T47D (cell line): ENCODE measurements around the gene AZGP1.
"Not testable (repeated sequence)": the region's sequence is repeated elsewhere in the genome, so short reads cannot be mapped to it uniquely, and the experiment has no call there.

Experiments
- DNase-seq, 2 experiments: peaks; one replicate each; pipeline versions ENCODE4 v3.0.0 to v3.0.0-alpha.2; 2011 to 2012; ENCODE audit warnings: low read depth in 1 of 2, low spot score in 1 of 2
- JUND ChIP-seq: IDR thresholded peaks from 2 replicates; pipeline ENCODE4 v1.6.1; 2012; ENCODE audit warnings: low read depth
- in situ Hi-C: cut with HindIII; loops from 2 replicates; pipeline ENCODE4 v1.10.0; 2016; ENCODE audit warnings: low sequenced_read_pairs, low pct_unique_long_range_greater_than_20kb

Gene AZGP1

DNA sequence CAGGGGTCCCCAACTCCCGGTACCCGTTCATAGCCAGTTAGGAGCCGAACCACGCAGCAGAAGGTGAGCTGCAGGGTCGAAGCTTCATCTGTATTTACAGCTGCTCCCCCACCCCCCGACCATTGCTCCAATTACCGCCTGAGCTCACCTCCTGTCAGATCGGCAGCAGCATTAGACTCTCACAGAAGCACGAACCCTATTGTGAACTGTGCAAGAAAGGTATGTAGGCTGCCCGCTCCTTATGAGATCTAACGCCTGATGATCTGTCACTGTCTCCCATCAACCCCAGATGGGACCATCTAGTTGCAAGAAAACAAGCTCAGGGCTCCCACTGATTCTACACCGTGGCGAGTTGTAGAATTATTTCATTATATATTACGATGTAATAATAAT lies 14.6 kb upstream of the AZGP1 start:
- in situ Hi-C loops: no loop called here

DNA sequence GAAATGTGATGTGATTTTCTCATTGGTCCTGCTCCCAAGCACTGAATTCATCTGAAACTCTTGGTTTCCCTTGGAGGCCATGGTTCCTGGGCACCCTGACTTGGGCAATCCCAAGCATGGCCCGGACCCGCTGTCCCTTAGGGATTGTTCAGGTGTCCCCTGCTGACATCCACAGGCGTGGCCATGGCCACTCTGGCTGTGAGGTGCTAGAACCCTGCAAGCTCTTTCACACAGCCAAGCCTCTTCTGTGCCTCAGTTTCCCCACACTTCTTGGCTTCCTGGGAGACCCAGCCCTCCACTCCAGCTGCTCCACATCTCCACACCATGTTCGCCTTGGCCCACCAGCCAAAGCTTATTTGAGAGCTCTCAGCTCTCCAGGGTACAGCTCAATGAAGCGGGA lies 12.0 kb upstream of the AZGP1 start:
- DNase-seq: no peak
- in situ Hi-C loops: no loop called here
- TF ChIP-seq JUND: no peak

More for the DNA sequence above, 14.6 kb upstream of the AZGP1 start:
- no peak for TF ChIP-seq JUND
- no peak for DNase-seq

DNA sequence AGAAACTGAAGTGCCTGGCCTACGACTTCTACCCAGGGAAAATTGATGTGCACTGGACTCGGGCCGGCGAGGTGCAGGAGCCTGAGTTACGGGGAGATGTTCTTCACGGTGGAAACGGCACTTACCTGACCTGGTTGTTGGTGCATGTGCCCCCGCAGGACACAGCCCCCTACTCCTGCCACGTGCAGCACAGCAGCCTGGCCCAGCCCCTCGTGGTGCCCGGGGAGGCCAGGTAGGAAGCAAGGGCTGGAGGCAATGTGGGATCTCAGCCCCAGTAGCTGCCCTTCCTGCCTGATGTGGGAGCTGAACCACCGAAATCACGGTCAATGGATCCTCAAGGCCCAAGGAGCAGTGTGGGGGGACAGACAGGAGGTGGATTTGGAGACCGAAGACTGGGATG lies 11.5 kb upstream of the AZGP1 start:
- in situ Hi-C loops, DNase-seq: not testable (repeated sequence)

DNA sequence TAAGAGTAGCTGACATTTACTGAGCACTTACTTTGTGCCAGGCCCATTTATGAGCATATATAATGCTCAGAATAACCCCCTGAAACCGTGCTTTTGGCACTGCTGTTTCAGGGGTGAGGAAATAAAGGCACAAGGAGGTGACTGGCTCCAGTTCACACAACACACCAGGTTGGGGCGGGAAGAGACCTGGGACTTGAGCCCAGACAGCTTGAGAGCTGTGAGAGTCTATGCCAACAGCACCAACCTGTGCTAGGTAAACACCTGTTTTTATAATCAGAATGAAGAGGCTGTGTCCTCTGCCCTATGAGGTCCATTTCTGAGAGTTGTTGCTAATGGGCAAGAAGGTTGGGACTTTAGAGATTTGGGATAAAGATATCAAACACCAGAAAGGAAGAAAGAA lies 8.8 kb upstream of the AZGP1 start:
- TF ChIP-seq JUND: no peak
- in situ Hi-C loops: no loop called here
- DNase-seq: no peak

DNA sequence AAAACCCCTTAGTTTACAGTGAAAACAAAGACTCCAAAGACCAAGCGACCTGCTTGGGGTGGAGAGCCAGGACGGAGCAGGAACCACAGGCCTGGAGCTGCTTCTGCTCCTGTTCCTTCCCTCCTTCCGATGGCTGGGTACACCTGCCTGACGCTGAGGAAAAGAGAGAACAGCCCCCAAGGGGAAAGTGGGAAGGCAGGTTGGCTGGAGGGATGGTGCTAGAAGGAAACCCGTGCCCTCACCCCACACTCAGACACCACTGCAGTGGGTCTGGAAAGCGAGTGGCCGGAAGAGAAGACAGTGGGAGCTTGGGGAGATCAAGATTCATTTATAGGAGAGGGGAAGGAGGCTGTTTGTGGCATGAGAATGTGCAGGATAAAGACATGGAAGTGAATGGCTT lies 5.2 kb upstream of the AZGP1 start:
- in situ Hi-C loops, DNase-seq: not testable (repeated sequence)

DNA sequence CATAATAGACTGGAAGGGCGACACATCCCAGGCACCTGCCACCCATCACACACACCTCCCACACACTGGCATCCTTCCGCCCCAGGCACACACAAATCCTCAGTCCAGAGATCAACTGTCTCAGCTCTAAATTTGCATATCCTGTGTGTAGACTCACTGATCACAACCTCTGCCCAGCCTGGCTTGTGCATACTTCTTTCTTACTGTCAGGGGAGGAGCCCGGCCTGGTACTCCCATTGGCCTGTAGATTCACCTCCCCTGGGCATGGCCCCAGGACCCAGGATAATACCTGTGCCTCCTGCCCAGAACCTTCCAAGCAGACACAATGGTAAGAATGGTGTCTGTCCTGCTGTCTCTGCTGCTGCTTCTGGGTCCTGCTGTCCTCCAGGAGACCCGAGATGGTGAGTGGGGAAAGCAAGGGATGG lies 4.6 kb upstream of the AZGP1 start:
- in situ Hi-C loops: not testable (repeated sequence)

DNA sequence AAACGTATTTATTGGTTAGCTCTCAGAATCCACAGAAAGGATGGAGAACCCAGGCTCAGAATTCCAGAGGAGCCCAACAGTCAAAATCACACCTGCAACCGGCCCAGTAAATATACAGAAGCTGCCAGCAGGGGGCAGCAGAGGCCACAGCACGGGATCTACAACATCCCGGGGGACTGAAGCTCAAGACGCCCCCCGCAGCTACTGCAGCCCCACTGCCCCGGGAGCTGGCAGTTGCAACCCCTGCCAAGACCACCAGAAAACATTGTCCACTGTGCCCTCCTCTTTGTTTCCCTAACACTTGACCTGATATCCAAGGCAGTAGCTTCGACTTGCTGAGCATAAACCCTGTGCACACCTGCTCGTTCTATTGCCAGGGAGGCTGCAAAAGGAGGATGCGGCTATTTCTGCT lies 4.0 kb upstream of the AZGP1 start:
- peak in 1 of 2 experiments; percentile 44 for DNase-seq

More for the DNA sequence above, 4.6 kb upstream of the AZGP1 start:
- peak in 1 of 2 experiments; percentile 71 for DNase-seq

DNA sequence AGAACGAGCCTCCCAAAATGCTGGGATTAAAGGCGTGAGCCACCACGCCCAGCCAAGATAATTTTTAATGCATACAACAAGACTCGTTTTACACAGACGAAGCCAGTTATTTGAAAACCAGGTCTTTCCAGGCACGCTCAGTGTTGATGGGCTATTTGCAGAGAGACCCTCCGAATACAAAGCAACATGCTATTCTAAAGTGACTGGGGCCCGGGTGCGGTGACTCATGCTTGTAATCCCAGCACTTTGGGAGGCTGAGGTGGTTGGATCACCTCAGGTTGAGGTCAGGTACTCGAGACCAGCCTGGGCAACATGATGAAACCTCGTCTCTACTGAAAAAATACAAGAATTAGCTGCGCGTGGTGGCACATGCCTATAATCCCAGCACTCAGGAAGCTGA lies 795 bp upstream of the AZGP1 start:
- in situ Hi-C loops: no loop called here
- DNase-seq: no peak
- no peak for TF ChIP-seq JUND

More for the DNA sequence above, 4.0 kb upstream of the AZGP1 start:
- in situ Hi-C loops: not testable (repeated sequence)

DNA sequence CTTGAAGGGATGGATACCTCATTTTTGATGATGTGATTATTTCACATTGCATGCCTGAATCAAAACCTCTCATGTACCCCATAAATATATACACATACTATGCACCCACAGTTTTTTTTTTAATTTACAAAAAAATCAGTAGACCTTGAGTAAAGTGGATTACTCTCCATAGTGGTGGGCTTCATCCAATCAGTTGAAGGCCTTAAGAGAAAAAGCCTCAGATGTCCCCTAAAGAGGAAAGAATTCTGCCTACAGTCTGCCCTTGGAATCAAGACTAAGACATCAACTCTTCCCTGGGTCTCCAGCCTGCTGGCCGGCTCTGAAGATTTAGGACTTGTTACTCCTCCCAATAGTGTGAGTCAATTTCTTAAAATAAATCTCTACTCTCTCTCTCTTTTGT lies 1.1 kb downstream of the AZGP1 start:
- DNase-seq: no peak
- TF ChIP-seq JUND: no peak
- in situ Hi-C loops: no loop called here

DNA sequence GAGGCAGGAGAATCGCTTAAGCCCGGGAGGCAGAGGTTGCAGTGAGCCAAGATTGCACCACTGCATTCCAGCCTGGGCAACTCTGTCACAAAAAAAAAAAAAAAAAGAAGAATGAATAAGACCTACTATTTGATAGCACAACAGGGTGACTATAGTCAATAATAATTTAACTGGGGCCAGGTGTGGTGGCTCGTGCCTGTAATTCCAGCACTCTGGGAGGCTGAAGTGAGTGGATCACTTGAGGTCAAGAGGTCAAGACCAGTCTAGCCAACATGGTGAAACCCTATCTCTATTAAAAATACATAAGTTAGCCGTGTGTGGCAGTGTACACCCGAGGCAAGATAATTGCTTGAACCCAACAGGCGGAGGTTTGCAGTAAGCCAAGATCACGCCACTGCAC lies 2.0 kb downstream of the AZGP1 start:
- in situ Hi-C loops, DNase-seq: not testable (repeated sequence)

DNA sequence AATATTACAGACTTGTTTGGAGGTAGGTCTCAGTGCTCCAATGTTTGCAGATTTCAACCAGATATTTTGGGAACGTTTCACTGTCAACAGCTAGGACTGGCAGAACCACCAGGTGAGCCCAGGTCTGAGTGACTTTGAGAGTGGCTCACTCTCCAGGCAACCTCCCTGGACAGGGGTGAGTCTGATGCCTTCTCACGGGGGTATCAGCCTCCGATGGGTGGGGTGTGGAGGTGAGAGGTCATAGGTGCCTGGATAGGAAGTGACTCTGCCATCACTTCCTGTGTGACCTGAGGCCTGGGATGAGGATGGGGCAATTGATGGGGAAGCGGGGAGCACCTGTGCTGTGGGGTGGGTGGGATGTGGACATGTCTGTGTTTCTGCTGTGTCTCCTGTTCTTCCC lies 4.6 kb downstream of the AZGP1 start:
- TF ChIP-seq JUND: no peak
- in situ Hi-C loops: no loop called here
- peak in 1 of 2 experiments; percentile 45 for DNase-seq

DNA sequence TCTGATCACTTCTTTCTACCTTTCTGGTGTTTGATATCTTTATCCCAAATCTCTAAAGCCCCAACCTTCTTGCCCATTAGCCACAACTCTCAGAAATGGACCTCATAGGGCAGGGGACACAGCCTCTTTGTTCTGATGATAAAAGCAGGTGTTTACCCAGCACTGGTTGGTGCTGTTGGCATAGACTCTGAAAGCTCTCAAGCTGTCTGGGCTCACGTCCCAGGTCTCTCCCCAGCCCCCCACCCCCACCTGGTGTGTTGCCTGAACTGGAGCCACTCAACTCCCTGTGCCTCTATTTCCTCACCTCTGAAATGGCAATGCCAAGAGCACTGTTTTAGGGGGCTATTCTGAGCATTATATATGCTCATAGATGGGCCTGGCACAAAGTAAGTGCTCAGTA lies 6.0 kb downstream of the AZGP1 start:
- DNase-seq, in situ Hi-C loops: not testable (repeated sequence)

DNA sequence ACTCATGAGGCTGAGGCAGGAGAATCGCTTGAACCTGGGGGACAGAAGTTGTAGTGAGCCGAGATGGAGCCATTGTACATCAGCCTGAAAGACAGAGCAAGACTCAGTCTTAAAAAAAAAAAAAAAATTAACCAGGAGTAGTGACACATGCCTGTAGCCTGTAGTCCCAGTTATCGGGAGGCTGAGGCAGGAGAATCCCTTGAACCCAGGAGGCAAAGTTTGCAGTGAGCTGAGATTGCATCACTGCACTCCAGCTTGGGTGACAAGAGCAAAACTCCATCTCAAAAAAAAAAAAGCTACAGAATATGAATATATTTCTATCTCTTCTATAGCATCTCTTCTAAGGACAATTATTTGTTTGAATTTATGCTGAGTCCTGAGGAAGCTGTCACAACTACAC lies 6.5 kb downstream of the AZGP1 start:
- no peak for TF ChIP-seq JUND
- DNase-seq: no peak
- in situ Hi-C loops: no loop called here

DNA sequence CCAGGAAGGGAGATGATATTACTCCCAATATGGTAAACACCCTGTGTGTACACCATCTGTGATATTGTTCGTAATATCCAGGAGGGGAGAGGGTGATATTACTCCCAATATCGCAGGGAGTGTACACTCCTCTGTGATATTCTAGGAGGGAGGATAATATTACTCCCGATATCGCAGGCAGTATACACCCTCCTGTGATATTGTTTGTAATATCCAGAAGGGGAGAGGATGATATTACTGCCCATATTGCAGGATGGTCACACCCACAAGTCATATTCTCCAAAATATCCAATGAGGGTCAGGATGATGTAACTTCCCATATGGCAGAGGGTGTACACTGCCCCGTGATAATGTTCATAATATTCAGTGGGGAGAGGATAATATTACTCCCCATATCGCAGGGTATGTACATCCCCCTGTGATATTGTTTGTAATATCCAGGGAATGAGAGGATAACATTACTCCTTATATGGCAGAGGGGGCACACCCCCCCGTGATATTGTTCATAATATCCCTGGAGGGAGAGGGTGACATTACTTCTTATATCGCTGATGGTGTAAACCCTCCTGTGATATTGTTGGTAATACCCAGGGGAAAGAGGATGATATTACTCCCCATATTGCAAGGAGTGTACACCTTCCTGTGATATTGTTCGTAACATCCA lies 17.1 kb downstream of the AZGP1 start:
- TF ChIP-seq JUND: no peak
- in situ Hi-C loops: no loop called here
- DNase-seq: no peak
